Ishikawa (cell line): Measurements from ENCODE around the gene TJP1.

Source experiments
- CEBPB ChIP-seq: IDR thresholded peaks from 2 replicates; pipeline ENCODE4 v1.6.1; 2012
- CREB1 ChIP-seq: IDR thresholded peaks from 2 replicates; pipeline ENCODE4 v1.6.1; 2012; ENCODE audit warnings: low read depth
- EGR1 ChIP-seq: IDR thresholded peaks from 2 replicates; pipeline ENCODE4 v1.6.1; 2012
- EP300 ChIP-seq: IDR thresholded peaks from 2 replicates; pipeline ENCODE4 v1.6.1; 2012; ENCODE audit warnings: borderline replicate concordance
- FOXM1 ChIP-seq: IDR thresholded peaks from 2 replicates; pipeline ENCODE4 v1.6.1; 2012; ENCODE audit warnings: low read depth, borderline replicate concordance
- MAX ChIP-seq: IDR thresholded peaks from 2 replicates; pipeline ENCODE4 v1.6.1; 2012
- RAD21 ChIP-seq: IDR thresholded peaks from 2 replicates; pipeline ENCODE4 v1.6.1; 2012; ENCODE audit warnings: low read depth
- REST ChIP-seq: IDR thresholded peaks from 2 replicates; pipeline ENCODE4 v1.6.1; 2012; ENCODE audit warnings: low read depth, mild to moderate bottlenecking
- TAF1 ChIP-seq: IDR thresholded peaks from 2 replicates; pipeline ENCODE4 v1.6.1; 2012; ENCODE audit warnings: low read depth, mild to moderate bottlenecking
- TCF12 ChIP-seq: IDR thresholded peaks from 2 replicates; pipeline ENCODE4 v1.6.1; 2012; ENCODE audit warnings: low read depth
- TEAD4 ChIP-seq: IDR thresholded peaks from 2 replicates; pipeline ENCODE4 v1.6.1; 2012
- USF1 ChIP-seq: IDR thresholded peaks from 2 replicates; pipeline ENCODE4 v1.6.1; 2012
- YY1 ChIP-seq: IDR thresholded peaks from 2 replicates; pipeline ENCODE4 v1.6.1; 2012; ENCODE audit warnings: low read depth
- ZBTB7A ChIP-seq: IDR thresholded peaks from 2 replicates; pipeline ENCODE4 v1.6.1; 2012; ENCODE audit warnings: low read depth

GRCh38 chr15:29666241-29666640 is 156.0 kb downstream of the TJP1 start:
- TF ChIP-seq YY1 (no peak), RAD21 (no peak), TAF1 (no peak), EP300 (no peak), CEBPB (no peak), TEAD4 (no peak), TCF12 (no peak), REST (peak; percentile 58; the same call in 1 of the 2 replicates), EGR1 (no peak), USF1 (no peak), MAX (no peak), CREB1 (no peak), FOXM1 (no peak), ZBTB7A (no peak)
